AG09319 (cell line): ENCODE measurements around the gene TNP2.

Source experiments
- DNase-seq: peaks from one replicate; pipeline ENCODE4 v3.0.0-alpha.2; 2010; ENCODE audit warnings: low read depth; ENCODE audit errors: extremely low read depth
- CTCF ChIP-seq: IDR thresholded peaks from 2 replicates; pipeline ENCODE4 v1.5.1; 2011; ENCODE audit warnings: low read depth, mild to moderate bottlenecking, inconsistent platforms, low read length, moderate library complexity

TNP2 gene

GRCh38 chr16:11251525-11252481, 17.3 kb downstream of the TNP2 start:
- no peak for TF ChIP-seq CTCF
- DNase-seq: no peak

- DNase-seq: no peak
- TF ChIP-seq CTCF: no peak
Observed at GRCh38 chr16:11250786-11251524, 18.2 kb downstream of the TNP2 start.

- DNase-seq: no peak
Observed at GRCh38 chr16:11250091-11250785, 18.9 kb downstream of the TNP2 start.

GRCh38 chr16:11249233-11250061, 19.7 kb downstream of the TNP2 start:
- TF ChIP-seq CTCF: no peak
- no peak for DNase-seq

More at GRCh38 chr16:11250091-11250785, 18.9 kb downstream of the TNP2 start:
- no peak for TF ChIP-seq CTCF

- TF ChIP-seq CTCF: no peak
- DNase-seq: no peak
Observed at GRCh38 chr16:11248133-11248532, 21.0 kb downstream of the TNP2 start.

- TF ChIP-seq CTCF: no peak
- DNase-seq: no peak
Observed at GRCh38 chr16:11245988-11246387, 23.1 kb downstream of the TNP2 start.
